Gastroesophageal sphincter (tissue), 4 donors: Measurements from ENCODE around the gene EHBP1. TPM values are rescaled to one million over a fixed set of nuclear protein-coding genes. Genes with fewer than 3 reads are reported as not detected.

Source experiments
- ATAC-seq: fragments of 150-250 bp; one replicate; pipeline ENCODE4 v1.9.1; 2016; ENCODE audit warnings: mild to moderate bottlenecking, moderate library complexity
- H3K27ac ChIP-seq, 4 donors: fragments of 200-600 bp; sonication (generic) in 3 of 4; 1 replicate in 3 of 4; 2 replicates in 1 of 4; pipeline ENCODE4 v1.5.1; 2016 to 2019
- H3K27me3 ChIP-seq: fragments of 200-600 bp; sonication (generic); one replicate; pipeline ENCODE4 v1.5.1; 2019
- H3K36me3 ChIP-seq, 2 donors: fragments of 200-600 bp; sonication (generic); one replicate each; pipeline ENCODE4 v1.5.1; 2019; ENCODE audit warnings: control low read depth in 1 of 2
- H3K4me1 ChIP-seq, 3 donors: fragments of 200-600 bp; sonication (generic); 1 replicate in 2 of 3; 2 replicates in 1 of 3; pipeline ENCODE4 v1.5.1; 2016 to 2019; ENCODE audit warnings: control low read depth in 2 of 3
- H3K4me3 ChIP-seq, 2 donors: fragments of 200-600 bp; sonication (generic); one replicate each; pipeline ENCODE4 v1.5.1; 2019; ENCODE audit warnings: mild to moderate bottlenecking in 1 of 2, moderate library complexity in 1 of 2
- H3K9me3 ChIP-seq, 3 donors: fragments of 200-600 bp; sonication (generic); one replicate each; pipeline ENCODE4 v1.5.1; 2017 to 2019; ENCODE audit warnings: control low read depth in 2 of 3
- CTCF ChIP-seq, 4 experiments: fragments of 200-600 bp in 2 of 4; fragments of 450-650 bp in 2 of 4; sonication (generic) in 1 of 4; IDR thresholded peaks; one replicate each; pipeline ENCODE4 v1.5.1; 2017 to 2019; ENCODE audit warnings: antibody characterized with exemption in 4 of 4, mild to moderate bottlenecking in 2 of 4, moderate library complexity in 2 of 4
- EP300 ChIP-seq: sonication (generic); formaldehyde crosslinking; IDR thresholded peaks from one replicate; pipeline ENCODE4 v1.6.1; 2017; ENCODE audit warnings: antibody characterized with exemption, mild to moderate bottlenecking
- POLR2A ChIP-seq, 2 donors: fragments of 450-650 bp; IDR thresholded peaks; one replicate each; pipeline ENCODE4 v1.6.1; 2017; ENCODE audit warnings: antibody characterized with exemption in 2 of 2, mild to moderate bottlenecking in 2 of 2, moderate library complexity in 1 of 2
- POLR2AphosphoS5 ChIP-seq: sonication (generic); formaldehyde crosslinking; IDR thresholded peaks from one replicate; pipeline ENCODE4 v1.6.1; 2017; ENCODE audit warnings: antibody characterized with exemption
- WGBS, 2 donors: methylation state at CpG; one replicate each; pipeline ENCODE4 v1.1.5; 2018; ENCODE audit warnings: low coverage in 1 of 2; 5-methylcytosine and 5-hydroxymethylcytosine counted together
- total RNA-seq, 4 donors: library from RNA; depleted of rRNA; stranded (reverse); fragments of >200 nt; gene quantifications; one replicate each; pipeline ENCODE4 v1.1.0, GENCODE V29; 2016

EHBP1 gene
- total RNA-seq, 4 donors from 2014 or later: 82.4 to 159 (median 146) TPM

GRCh38 chr2:63049970-63050333 is 344.4 kb downstream of the EHBP1 start:
- TF ChIP-seq EP300 (no peak), POLR2A (IDR thresholded peaks at IDR 0.05) (no peak), POLR2AphosphoS5 (no peak), CTCF (IDR thresholded peaks at IDR 0.05) (no peak)
- Histone ChIP-seq H3K27me3 (peaks cover 99% of the 10 kb centered on the region), H3K4me1 (peaks cover 0 to 64% (median 21%) of the 10 kb centered on the region in 3 donors), H3K4me3 (peak overlapping the region; percentile 28 to 62), H3K27ac (no peak overlapping the region), H3K9me3 (peaks cover 0 to 26% (median 0%) of the 10 kb centered on the region in 3 donors), H3K36me3 (peaks cover 0 to 31% of the 10 kb centered on the region in 2 donors)
- no peak for ATAC-seq
- WGBS, 2 donors: 1 to 6% methylated on average over 7 to 12 of the region's 31 CpGs

- peaks cover 99% of the 10 kb centered on the region for H3K27me3 ChIP-seq
- peak within 1 kb of the TSS; percentile 28 to 62 for H3K4me3 ChIP-seq
- H3K4me1 ChIP-seq: peaks cover 0 to 69% (median 26%) of the 10 kb centered on the region in 3 donors
- H3K27ac ChIP-seq: no peak within 1 kb of the TSS
- H3K9me3 ChIP-seq: peaks cover 0 to 26% (median 0%) of the 10 kb centered on the region in 3 donors
- peak; percentile 44 for ATAC-seq
- H3K36me3 ChIP-seq: peaks cover 0 to 26% of the 10 kb centered on the region in 2 donors
- TF ChIP-seq POLR2AphosphoS5: no peak
- no peak for TF ChIP-seq POLR2A (IDR thresholded peaks at IDR 0.05)
- no peak for TF ChIP-seq EP300
- TF ChIP-seq CTCF (IDR thresholded peaks at IDR 0.05): no peak
- WGBS, 2 donors: 0% methylated on average over 2 to 3 of the region's 73 CpGs
These were observed 345.0 kb downstream of the EHBP1 start, which contains the start of gene OTX1 for GRCh38 chr2:63050334-63051041. Gene OTX1, plus strand, starts transcription at chr2:63050830. Its CDS starts 2,161 bp downstream, at chr2:63052991.

GRCh38 chr2:63051042-63051794 is 345.7 kb downstream of the EHBP1 start:
- Histone ChIP-seq H3K9me3 (peaks cover 0 to 26% (median 0%) of the 10 kb centered on the region in 3 donors), H3K36me3 (peaks cover 0 to 18% of the 10 kb centered on the region in 2 donors), H3K27ac (no peak overlapping the region), H3K27me3 (peaks cover 100% of the 10 kb centered on the region), H3K4me1 (peaks cover 0 to 76% (median 33%) of the 10 kb centered on the region in 3 donors), H3K4me3 (peak overlapping the region; percentile 28 to 62)
- TF ChIP-seq POLR2AphosphoS5 (no peak), POLR2A (IDR thresholded peaks at IDR 0.05) (no peak), CTCF (IDR thresholded peaks at IDR 0.05) (no peak), EP300 (no peak)
- 5 to 26% methylated on average over 13 to 21 of the region's 42 CpGs for WGBS, 2 donors
- ATAC-seq: no peak

GRCh38 chr2:63051795-63052333 is 346.4 kb downstream of the EHBP1 start:
- no peak for ATAC-seq

More at GRCh38 chr2:63051795-63052333, 346.4 kb downstream of the EHBP1 start:
- Histone ChIP-seq H3K36me3 (peaks cover 0 to 12% of the 10 kb centered on the region in 2 donors), H3K4me3 (no peak overlapping the region), H3K27me3 (peaks cover 100% of the 10 kb centered on the region), H3K27ac (no peak overlapping the region), H3K4me1 (peaks cover 0 to 83% (median 38%) of the 10 kb centered on the region in 3 donors), H3K9me3 (peaks cover 0 to 26% (median 0%) of the 10 kb centered on the region in 3 donors)
- TF ChIP-seq CTCF (IDR thresholded peaks at IDR 0.05): no peak
- TF ChIP-seq EP300: no peak
- TF ChIP-seq POLR2A (IDR thresholded peaks at IDR 0.05): no peak
- no peak for TF ChIP-seq POLR2AphosphoS5
- WGBS, 2 donors: 37% methylated on average over 6 of the region's 42 CpGs; no CpG with 5 or more reads in 1 of the 2 donors
